Frontal cortex (tissue), 4 donors: ENCODE measurements around the gene FRMD4A. TPM values are rescaled to one million over a fixed set of nuclear protein-coding genes. Genes with fewer than 3 reads are reported as not detected.
"Not testable (repeated sequence)": the region's sequence is repeated elsewhere in the genome, so short reads cannot be mapped to it uniquely, and the experiment has no call there.

Experiments used
- DNase-seq, 2 donors: peaks; one replicate each; pipeline ENCODE4 v3.0.0; 2012; ENCODE audit warnings: low spot score in 2 of 2
- FAIRE-seq: peaks from 2 replicates; lab custom pipeline; 2012; peaks lifted over from hg19 to GRCh38; lab: Jason Lieb, UNC
- total RNA-seq: library from RNA; depleted of rRNA; stranded (reverse); fragments of >200 nt; gene quantifications from one replicate; pipeline ENCODE4 v1.2.3, GENCODE V29; 2014
- donor health status: control.
- donor health status: control.
- donor health status: control.

FRMD4A gene
- total RNA-seq, 1 donor from 2014 or later, result 69.7 TPM

GRCh38 chr10:13730956-13731355, 599.8 kb downstream of the FRMD4A start:
- FAIRE-seq (no peak), DNase-seq (no peak)

GRCh38 chr10:13730306-13730652, 600.4 kb downstream of the FRMD4A start:
- FAIRE-seq (no peak), DNase-seq (no peak)

- FAIRE-seq (no peak), DNase-seq (no peak)
These were observed 601.0 kb downstream of the FRMD4A start for GRCh38 chr10:13729586-13730305.

DNA sequence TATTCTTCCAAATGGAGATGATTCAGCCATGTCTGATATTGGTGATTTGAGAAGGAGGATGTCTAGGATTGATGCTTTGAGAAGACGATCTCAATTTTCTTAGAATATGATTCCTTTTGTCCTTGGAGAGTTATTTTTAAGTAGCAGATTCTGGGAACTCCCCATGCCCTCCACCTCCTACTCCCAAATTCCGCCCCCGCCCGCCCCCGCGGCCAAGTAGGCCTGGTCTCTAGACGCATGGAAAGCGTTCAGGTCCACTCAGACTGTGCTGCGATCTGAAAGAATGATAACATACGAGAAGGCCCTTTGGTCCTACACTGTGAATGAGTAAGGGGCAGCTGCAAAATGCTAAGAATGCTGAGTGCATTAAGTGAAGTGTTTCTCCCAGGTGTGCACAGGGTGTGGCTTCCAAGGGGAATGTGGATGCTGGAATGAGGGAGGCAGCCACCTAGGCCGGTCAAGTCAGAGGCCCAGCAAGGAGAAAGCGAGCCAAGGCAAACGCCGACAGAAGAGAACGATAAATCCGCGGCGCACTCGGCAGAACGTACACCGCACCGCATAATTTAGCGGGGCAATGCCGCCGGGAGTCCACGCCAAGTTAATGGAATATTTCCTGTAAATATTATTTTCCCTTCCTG, 601.7 kb downstream of the FRMD4A start:
- FAIRE-seq, result no peak
- DNase-seq, result no peak

DNA sequence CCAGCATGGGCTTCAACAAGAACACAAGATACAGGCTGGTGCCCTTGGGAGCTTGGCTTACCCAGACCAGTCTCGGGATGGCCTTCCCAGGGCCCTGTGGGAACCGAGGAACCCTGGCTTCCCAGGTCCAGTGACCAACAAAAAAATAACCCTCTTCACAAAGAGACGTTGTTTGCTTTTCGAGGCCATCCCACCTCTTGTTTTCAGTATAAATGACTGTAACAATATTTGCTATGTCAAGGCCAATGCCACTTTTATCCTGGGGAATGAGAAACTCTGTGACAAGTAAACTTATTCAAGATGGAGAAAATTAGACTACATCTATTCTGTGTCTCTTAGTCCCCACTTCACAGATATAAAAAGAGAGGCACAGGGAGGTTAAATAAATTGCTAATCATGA, 605.1 kb downstream of the FRMD4A start:
- no peak for DNase-seq
- no peak for FAIRE-seq

GRCh38 chr10:13724484-13724883, 606.2 kb downstream of the FRMD4A start:
- peak in 1 of 2 donors; percentile 46 for DNase-seq
- FAIRE-seq, result no peak

DNA sequence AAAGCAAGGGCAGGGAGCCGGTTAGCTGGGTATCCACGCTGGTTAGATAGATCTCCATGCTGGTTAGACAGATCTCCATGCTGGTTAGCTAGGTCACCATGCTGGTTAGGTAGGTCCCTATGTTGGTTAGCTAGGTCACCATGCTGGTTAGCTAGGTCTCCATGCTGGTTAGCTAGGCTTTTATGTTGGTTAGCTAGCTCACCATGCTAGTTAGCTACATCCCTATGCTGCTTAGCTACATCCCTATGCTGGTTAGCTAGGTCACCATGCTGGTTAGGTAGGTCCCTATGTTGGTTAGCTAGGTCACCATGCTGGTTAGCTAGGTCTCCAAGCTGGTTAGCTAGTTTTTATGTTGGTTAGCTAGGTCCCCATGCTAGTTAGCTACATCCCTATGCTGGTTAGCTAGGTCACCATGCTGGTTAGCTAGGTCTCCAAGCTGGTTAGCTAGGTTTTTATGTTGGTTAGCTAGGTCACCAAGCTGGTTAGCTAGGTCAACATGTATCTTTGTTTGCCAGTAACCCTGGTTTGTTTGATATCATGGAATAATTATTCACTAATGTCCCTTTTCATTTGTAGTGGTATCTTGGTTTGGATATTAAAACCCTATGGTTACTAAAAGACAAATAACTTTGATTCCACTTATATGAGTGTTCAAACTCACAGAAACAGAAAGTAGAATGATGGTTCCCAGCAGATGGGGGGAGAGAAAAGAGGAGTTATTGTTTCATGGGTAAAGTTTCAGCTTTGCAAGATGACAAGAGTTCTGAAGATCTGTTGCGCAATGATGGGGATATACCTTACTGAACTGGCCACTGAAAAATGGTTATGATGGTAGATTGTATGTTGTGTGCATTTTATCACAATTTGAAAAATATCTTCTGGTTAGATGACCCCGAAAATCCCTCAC, 607.7 kb downstream of the FRMD4A start:
- DNase-seq (no peak), FAIRE-seq (no peak)

DNA sequence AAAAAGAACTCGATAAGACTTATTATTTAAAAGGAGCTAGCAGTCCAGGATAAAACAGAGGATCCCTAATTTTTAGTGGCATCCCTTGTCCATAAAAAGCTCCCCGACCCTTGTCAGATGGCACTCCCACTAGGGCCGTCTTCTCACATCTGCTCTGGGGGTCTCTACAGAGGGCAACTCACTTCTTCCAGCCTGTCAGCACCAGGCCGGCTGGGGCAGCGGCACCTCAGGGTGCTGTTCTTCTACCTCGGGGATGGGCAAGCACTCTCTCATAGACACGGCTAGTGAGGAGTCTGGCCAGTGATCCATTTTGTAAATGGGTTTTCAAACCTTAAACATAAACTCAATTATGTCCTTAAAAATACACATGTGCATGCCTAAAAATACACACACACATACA, 609.2 kb downstream of the FRMD4A start:
- FAIRE-seq (no peak), DNase-seq (no peak)

GRCh38 chr10:13720699-13721098, 610.0 kb downstream of the FRMD4A start:
- FAIRE-seq (no peak), DNase-seq (no peak)

- FAIRE-seq (no peak), DNase-seq (no peak)
These were observed 611.3 kb downstream of the FRMD4A start for GRCh38 chr10:13719425-13719824.

- no peak for FAIRE-seq
- DNase-seq, result no peak
These were observed 611.9 kb downstream of the FRMD4A start for GRCh38 chr10:13718820-13719219.

DNA sequence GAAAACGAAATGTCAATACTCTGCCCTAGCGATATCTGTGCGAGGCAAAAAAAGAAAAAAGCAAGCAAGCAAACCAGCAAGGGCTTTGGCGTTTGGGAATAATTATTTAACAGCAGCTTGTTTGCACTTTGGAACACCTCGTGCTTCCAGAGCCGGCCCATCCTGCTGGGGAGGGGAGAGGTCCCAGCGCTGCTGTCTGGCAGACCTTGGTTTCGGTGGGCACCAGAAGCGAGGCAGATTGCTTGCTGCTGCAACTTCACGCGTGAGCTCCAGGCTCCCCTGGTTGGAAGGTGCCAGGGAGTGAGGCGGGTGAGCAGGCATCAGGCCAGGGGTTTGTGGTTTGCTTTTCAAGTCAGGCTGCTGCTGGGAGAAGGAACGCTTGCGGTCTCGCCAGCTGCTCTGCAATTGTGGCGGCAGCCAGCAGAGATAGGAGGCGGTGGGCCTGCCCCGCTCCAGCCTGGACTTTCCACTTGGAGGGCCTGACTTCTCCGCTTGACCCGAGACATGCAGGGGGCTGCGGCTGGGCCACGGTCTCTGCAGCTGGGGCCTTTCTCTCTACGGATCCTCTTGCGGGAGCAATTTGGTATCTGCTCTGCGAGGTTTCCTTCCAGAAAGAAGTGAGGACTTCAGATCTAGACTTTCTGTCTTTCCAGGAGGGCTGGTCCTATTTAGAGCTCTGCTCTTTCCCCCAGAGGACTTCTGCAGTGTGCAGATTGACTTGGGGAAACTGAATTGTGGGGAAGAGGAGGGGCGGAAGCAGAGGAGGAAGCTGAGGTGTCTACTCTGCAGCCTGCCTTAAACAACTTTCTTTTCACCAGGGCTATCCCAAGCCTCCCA, 612.6 kb downstream of the FRMD4A start:
- DNase-seq (no peak), FAIRE-seq (no peak)

DNA sequence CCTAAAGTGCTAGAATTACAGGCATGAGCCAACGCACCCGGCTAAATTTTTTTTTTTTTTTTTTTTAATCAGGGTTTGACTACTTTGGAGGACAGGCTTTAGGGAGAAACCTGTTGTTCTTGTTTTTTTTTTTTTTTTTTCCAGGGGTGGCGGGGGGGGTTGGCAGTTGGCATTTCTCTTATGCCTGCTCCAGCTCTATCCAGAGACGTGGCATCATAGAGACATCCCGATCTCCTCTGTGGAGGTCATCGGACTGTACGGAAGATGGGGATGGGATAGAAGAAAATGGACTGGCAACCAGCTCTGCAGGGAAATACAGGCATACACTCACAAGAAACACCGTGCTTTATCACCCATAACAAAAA, 613.2 kb downstream of the FRMD4A start:
- FAIRE-seq (no peak), DNase-seq (no peak)

DNA sequence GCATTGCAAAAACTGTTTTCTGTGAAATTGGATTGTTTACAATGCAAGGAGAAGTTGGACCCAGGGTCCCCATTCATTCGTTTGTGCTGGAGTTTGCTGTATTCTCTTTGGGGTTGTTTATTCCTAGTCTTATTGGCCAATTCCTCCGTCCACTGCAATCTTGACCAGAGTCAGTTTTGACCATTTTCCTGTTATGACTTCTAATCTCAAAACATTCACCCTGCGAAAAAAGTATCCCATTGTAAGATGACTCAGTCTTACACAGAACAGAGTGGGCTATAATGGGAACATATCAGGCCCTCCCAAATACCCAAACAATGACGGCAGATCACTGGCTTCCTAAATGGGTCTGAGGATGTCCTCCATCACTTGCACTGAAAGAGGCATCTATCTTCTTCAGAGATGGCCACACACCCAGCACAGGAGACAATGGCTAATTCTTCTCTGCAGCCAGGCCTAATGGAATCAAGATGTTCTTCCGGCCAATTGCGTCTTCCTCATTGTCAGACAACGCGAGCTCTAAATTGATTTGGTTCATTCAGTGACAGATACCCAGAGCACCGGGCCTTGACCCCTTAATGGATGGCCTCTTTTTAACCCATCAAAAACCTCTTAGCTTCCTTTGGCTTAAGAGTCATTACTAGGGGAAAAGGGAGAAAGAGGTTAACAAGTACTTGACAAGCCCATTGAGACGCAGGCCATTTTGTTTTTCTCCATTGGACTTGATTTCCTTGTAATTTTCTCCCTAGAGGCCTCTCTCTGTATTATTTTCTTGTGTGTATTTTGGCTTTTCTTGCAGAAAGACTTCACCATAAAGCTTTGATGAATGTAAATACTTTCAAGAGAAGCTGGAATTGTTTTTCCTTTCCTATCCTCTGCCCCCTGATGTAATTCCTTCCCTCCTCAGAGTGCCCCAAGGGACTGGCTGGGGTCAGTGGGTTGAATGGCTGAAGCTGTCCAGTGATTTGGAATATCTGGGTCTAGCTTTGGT, 614.3 kb downstream of the FRMD4A start:
- DNase-seq, result no peak
- no peak for FAIRE-seq

DNA sequence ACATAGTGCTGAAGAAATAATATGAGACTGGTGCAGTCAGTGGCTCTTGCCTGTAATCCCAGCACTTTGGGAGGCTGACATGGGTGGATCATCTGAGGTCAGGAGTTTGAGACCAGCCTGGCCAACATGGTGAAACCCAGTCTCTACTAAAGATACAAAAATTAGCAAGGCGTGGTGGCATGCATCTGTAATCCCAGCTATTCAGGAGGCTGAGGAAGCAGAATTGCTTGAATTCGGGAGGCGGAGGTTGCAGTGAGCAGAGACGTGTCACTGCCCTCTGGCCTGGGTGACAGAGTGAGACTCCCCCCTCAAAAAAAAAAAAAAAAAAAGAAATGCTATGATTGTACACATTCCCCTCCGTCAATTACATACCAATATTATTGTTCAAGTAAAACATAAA, 615.1 kb downstream of the FRMD4A start:
- not testable (repeated sequence) for FAIRE-seq, DNase-seq

DNA sequence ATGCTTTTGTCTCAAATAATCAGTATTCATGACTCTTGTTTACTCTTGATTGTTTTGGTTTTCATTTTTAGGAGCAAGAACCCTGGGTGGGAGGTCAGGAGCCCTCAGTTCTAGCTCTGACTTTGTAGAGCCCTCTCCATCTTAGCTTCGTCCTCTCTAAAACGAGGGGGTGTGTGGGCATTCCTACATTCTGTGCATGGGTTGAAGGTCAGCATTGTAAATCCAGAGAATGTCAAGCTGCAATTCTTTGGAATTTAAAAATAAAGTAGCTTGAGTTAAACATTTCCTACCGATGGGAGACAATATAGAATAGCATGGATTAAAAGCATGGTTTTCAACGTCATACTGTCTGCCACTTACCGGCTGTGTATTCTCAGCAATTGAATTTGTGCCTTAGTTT, 615.6 kb downstream of the FRMD4A start:
- no peak for DNase-seq
- no peak for FAIRE-seq

DNA sequence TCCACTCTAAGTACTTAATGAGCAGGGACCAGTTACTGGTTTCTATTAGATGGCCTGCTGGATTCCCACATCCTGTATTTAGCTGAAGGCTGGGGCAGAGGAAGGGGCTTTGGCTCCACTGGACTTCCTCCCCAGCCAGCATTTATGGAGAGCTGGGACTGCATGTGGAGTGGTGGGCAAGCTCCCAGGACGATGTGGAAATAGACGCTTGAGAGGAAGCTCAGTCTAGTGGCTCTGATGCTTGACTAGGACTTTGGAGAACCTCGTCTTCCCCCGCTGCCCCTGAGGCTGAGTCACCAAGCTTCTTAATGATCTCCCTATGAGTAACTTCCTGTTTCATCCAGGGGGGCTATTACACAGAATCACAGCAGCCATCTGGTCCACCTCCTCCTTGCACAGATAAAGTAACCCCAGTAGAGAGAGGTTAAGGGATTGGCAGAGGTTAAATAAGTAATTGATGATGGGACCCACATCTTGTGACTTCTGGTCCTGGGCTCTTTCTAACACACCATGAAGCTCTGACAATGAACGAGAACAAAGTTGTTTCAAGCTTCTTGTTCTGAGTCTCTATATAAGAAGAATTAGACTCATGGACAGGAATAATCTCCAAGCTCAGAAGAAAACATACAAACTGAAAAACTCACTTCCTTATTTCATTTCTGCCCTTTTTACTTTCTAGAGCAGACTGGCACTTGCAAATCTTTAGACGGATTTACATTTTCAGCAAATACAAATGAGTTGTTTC, 617.7 kb downstream of the FRMD4A start:
- no peak for FAIRE-seq
- DNase-seq, result no peak

GRCh38 chr10:13712476-13712836, 618.3 kb downstream of the FRMD4A start:
- DNase-seq (no peak), FAIRE-seq (no peak)
